Measurements from ENCODE around the gene KRT15.

KRT15 gene

DNA sequence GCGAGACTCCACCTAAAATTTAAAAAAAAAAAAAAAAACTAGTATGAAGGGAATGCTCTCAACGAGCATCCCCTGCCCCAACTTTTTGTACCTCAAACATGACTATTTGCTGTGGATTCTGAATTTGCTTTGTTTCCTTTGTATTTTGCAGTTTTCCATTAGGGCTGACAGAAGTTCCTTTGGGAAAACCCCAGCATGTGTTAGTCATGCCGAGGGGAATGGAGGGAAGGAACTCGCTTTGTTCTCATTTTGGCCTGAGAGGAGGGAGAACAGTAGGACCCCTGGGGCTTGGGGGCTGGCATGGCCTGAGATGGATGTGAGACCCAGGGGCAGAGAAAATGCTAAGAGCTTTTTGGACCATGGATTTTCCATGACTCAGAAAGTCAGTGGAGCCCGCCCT lies 32.7 kb upstream of the KRT15 start:
- no peak overlapping the region for H3K4me2 ChIP-seq (ENCODE audit: low read depth, low read length, poor library complexity, severe bottlenecking)
- no peaks in the 10 kb centered on the region for H3K9me3 ChIP-seq (ENCODE audit: insufficient read depth, low read depth, low read length)
- H3K27me3 ChIP-seq (ENCODE audit: insufficient read depth, low read length, poor library complexity, severe bottlenecking), result no peaks in the 10 kb centered on the region
- no peaks in the 10 kb centered on the region for H3K36me3 ChIP-seq (ENCODE audit: insufficient read depth, low read length)
- H3K9ac ChIP-seq (ENCODE audit: low read depth, low read length, poor library complexity, severe bottlenecking), result no peak overlapping the region
- H4K20me1 ChIP-seq (ENCODE audit: insufficient read depth, low read length, poor library complexity, severe bottlenecking), result no peaks in the 10 kb centered on the region
- H3F3A ChIP-seq (ENCODE audit: low read depth), result no peaks in the 10 kb centered on the region
- no peaks in the 10 kb centered on the region for H3K9me2 ChIP-seq (replicated peaks; ENCODE audit: low read depth, low read length)
- no peak overlapping the region for H3K4me3 ChIP-seq (ENCODE audit: low read length, poor library complexity, severe bottlenecking)
- no peak overlapping the region for H2AFZ ChIP-seq (ENCODE audit: low read length)
- TF ChIP-seq EZH2phosphoT487 (IDR thresholded peaks at IDR 0.05; ENCODE audit: borderline replicate concordance), result no peak
- TF ChIP-seq, protein P1, sequence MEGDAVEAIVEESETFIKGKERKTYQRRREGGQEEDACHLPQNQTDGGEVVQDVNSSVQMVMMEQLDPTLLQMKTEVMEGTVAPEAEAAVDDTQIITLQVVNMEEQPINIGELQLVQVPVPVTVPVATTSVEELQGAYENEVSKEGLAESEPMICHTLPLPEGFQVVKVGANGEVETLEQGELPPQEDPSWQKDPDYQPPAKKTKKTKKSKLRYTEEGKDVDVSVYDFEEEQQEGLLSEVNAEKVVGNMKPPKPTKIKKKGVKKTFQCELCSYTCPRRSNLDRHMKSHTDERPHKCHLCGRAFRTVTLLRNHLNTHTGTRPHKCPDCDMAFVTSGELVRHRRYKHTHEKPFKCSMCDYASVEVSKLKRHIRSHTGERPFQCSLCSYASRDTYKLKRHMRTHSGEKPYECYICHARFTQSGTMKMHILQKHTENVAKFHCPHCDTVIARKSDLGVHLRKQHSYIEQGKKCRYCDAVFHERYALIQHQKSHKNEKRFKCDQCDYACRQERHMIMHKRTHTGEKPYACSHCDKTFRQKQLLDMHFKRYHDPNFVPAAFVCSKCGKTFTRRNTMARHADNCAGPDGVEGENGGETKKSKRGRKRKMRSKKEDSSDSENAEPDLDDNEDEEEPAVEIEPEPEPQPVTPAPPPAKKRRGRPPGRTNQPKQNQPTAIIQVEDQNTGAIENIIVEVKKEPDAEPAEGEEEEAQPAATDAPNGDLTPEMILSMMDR (conservative IDR thresholded peaks at IDR 0.05; ENCODE audit: low read length), result no peak
- H3K4me1 ChIP-seq (ENCODE audit: insufficient read depth, low read length, poor library complexity, severe bottlenecking), result no peaks in the 10 kb centered on the region
- no peaks in the 10 kb centered on the region for H3K79me2 ChIP-seq (ENCODE audit: insufficient read depth, low read length)

DNA sequence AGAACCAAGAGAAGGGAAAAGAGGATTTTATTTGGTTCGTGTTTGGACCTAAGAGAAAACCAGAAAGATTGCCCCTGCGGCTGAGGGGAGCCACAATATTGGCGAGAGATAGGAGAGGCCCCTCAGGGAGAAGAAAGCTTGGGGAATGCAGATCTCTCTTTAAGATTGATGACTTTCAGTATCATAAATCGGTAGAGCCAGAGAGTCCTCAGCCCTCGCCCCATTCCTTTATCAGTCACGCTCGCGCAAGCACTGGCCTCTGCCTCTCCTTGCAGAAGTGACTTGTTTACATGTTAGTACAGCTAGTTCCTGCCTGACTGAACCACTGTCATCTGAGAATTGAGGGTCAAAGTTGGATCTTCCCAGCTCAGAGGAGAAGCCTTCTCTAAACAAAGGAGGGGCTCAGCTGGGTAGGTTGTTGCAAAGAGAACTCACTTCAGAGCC lies 30.9 kb upstream of the KRT15 start:
- no peaks in the 10 kb centered on the region for H3K9me2 ChIP-seq (replicated peaks; ENCODE audit: low read depth, low read length)
- no peak overlapping the region for H3K4me3 ChIP-seq (ENCODE audit: low read length, poor library complexity, severe bottlenecking)
- no peaks in the 10 kb centered on the region for H3K27me3 ChIP-seq (ENCODE audit: insufficient read depth, low read length, poor library complexity, severe bottlenecking)

DNA sequence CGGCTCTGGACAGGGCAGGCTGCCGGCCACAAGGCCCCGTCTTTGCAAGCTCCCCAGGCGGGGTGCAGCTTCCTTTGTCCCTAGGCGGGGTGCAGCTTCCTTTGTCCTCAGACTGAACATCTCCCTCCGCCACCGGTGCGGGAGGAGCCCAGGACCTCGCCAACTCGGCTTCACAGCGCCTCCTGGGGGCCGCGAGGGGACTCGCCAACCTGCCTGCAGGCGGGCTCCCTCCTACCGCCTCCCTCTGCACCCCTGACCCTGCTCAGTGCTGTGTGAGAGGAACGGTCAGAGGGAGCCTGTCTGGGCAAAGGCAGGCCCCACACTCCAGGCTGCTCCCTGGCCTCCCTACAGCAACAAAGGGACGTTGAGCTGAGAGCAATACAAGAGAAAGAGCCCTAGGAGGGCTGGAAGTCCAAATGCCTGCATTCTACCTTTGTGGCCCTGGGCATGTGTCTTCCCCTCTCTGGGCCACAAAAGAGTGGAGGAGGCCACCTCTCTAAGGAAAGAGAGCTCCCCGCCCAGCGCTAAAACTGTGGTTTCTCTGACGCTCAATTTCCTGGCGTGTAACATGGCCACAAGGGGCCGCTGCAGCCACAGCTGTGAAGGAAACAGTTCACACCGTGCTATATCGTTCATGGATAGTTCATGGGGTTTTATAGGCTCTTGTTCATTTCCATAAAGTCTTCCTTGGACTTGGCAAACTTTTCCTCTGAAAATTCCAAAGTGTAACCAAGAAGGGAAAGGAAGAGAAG lies 30.3 kb upstream of the KRT15 start:
- H3F3A ChIP-seq (ENCODE audit: low read depth), result no peaks in the 10 kb centered on the region
- no peak for TF ChIP-seq EZH2phosphoT487 (IDR thresholded peaks at IDR 0.05; ENCODE audit: borderline replicate concordance)
- TF ChIP-seq, protein P1 (conservative IDR thresholded peaks at IDR 0.05; ENCODE audit: low read length), result peak; percentile 97
- no peak overlapping the region for H3K9ac ChIP-seq (ENCODE audit: low read depth, low read length, poor library complexity, severe bottlenecking)
- H4K20me1 ChIP-seq (ENCODE audit: insufficient read depth, low read length, poor library complexity, severe bottlenecking), result no peaks in the 10 kb centered on the region
- H3K9me2 ChIP-seq (replicated peaks; ENCODE audit: low read depth, low read length), result no peaks in the 10 kb centered on the region
- H2AFZ ChIP-seq (ENCODE audit: low read length), result 0 out of 2 replicates have a peak overlapping the region, but pooled peaks have one; percentile 61
- H3K4me1 ChIP-seq (ENCODE audit: insufficient read depth, low read length, poor library complexity, severe bottlenecking), result no peaks in the 10 kb centered on the region
- H3K9me3 ChIP-seq (ENCODE audit: insufficient read depth, low read depth, low read length), result no peaks in the 10 kb centered on the region
- H3K4me2 ChIP-seq (ENCODE audit: low read depth, low read length, poor library complexity, severe bottlenecking), result no peak overlapping the region
- H3K79me2 ChIP-seq (ENCODE audit: insufficient read depth, low read length), result no peaks in the 10 kb centered on the region
- H3K27me3 ChIP-seq (ENCODE audit: insufficient read depth, low read length, poor library complexity, severe bottlenecking), result no peaks in the 10 kb centered on the region
- H3K4me3 ChIP-seq (ENCODE audit: low read length, poor library complexity, severe bottlenecking), result no peak overlapping the region
- no peaks in the 10 kb centered on the region for H3K36me3 ChIP-seq (ENCODE audit: insufficient read depth, low read length)

More for the DNA sequence above, 30.9 kb upstream of the KRT15 start:
- Histone ChIP-seq H3K9ac (ENCODE audit: low read depth, low read length, poor library complexity, severe bottlenecking) (no peak overlapping the region), H3F3A (ENCODE audit: low read depth) (no peaks in the 10 kb centered on the region), H3K4me2 (ENCODE audit: low read depth, low read length, poor library complexity, severe bottlenecking) (no peak overlapping the region), H3K9me3 (ENCODE audit: insufficient read depth, low read depth, low read length) (no peaks in the 10 kb centered on the region), H3K79me2 (ENCODE audit: insufficient read depth, low read length) (no peaks in the 10 kb centered on the region), H4K20me1 (ENCODE audit: insufficient read depth, low read length, poor library complexity, severe bottlenecking) (no peaks in the 10 kb centered on the region), H3K4me1 (ENCODE audit: insufficient read depth, low read length, poor library complexity, severe bottlenecking) (no peaks in the 10 kb centered on the region), H3K36me3 (ENCODE audit: insufficient read depth, low read length) (no peaks in the 10 kb centered on the region), H2AFZ (ENCODE audit: low read length) (0 out of 2 replicates have a peak overlapping the region, but pooled peaks have one; percentile 61)
- TF ChIP-seq, protein P1 (conservative IDR thresholded peaks at IDR 0.05; ENCODE audit: low read length), result no peak
- no peak for TF ChIP-seq EZH2phosphoT487 (IDR thresholded peaks at IDR 0.05; ENCODE audit: borderline replicate concordance)

All from Loucy (cell line).